HG03460 (cell line): Measurements from ENCODE around the gene FITM2.
"Not testable (repeated sequence)": the region's sequence is repeated elsewhere in the genome, so short reads cannot be mapped to it uniquely, and the experiment has no call there.

Experiments used
- ATAC-seq: cut with Tn5 transposase; IDR thresholded peaks from one replicate; pipeline ENCODE4 v1.9.1; 2021; ENCODE audit not compliant: unreplicated experiment

The FITM2 gene

GRCh38 chr20:44334306-44334705, 23.3 kb upstream of the FITM2 start:
- no peak for ATAC-seq

GRCh38 chr20:44331201-44331600, 20.2 kb upstream of the FITM2 start:
- no peak for ATAC-seq

- no peak for ATAC-seq
Measured at GRCh38 chr20:44328428-44328827, 17.4 kb upstream of the FITM2 start.

DNA sequence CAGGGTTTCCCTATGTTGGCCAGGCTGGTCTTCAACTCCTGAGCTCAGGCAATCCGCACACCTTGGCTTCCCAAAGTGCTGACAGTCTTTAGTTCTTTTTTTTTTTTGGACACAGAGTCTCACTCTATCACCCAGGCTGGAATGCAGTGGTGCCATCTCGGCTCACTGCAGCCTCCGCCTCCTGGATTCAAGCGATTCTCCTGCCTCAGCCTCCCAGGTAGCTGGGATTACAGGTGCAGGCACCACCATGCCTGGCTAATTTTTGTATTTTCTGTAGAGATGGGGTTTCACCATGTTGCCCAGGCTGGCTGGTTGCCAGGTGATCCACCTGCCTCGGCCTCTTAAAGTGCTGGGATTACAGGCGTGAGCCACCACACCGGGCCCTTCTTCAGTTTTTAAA, 16.7 kb upstream of the FITM2 start:
- not testable (repeated sequence) for ATAC-seq

DNA sequence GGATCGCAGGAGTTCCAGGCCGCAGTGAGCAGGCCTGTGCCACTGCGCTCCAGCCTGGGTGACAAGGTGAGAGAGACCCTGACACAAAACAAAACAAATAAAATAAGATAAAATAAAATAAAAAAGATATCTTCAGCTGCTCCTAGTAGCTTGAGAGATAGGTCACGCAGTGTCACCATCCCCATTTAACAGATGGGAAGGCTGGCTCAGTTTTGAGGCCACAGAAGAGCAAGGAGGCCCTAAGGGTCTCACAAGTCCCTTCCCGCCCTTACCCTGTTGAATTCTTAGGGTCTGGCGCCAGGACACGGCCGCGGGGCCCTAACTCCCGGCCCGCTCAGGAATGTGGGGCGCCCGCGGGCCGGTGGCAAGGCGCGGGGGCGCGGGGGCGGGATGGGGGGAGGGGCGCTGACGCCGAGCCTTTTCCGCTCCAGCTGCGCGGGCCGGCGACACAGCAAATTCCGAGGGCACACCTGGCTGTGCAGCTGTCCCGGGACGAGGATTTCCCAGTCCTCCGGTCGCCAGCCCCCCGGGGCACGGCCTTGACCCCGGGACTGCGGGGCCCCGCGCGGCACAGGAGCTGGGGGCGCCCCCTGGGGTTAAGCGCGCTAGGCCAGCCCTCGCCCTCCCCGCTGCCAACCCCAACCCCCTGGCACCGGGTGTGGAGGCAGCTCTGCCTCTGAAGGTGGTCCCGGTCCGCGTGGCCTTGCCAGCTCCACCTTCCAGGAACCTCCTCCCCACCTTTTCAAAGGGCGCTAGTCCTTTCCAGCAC, 15.6 kb upstream of the FITM2 start:
- ATAC-seq: no peak

GRCh38 chr20:44324343-44324742, 13.3 kb upstream of the FITM2 start:
- no peak for ATAC-seq

GRCh38 chr20:44319839-44320422, 8.9 kb upstream of the FITM2 start:
- ATAC-seq: no peak

GRCh38 chr20:44314870-44315269, 3.9 kb upstream of the FITM2 start:
- ATAC-seq: no peak

- peak; percentile 8 for ATAC-seq
Measured at GRCh38 chr20:44309763-44310663, 989 bp downstream of the FITM2 start.

- ATAC-seq: no peak
Measured at GRCh38 chr20:44306927-44307326, 4.1 kb downstream of the FITM2 start.

DNA sequence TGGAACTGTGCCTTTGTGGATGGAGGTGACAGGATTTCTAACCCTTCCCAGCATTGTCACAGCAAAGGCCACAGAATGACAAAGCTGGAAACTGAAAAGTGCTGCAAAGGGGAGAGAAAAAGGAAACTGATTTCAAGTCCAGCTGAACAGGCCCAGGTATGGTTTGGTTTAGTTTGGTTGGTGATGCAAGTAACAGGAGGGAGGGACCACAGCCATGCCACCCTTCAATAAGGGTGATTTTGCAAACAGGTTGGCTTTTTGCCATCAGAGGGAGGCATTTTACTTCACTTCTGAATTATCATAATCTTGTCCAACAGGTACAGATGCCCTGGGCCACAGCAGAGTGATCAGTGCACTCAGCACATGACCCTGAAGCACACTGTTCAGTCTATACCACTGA, 6.6 kb downstream of the FITM2 start:
- ATAC-seq: no peak

- no peak for ATAC-seq
Measured at GRCh38 chr20:44302736-44303135, 8.3 kb downstream of the FITM2 start.

DNA sequence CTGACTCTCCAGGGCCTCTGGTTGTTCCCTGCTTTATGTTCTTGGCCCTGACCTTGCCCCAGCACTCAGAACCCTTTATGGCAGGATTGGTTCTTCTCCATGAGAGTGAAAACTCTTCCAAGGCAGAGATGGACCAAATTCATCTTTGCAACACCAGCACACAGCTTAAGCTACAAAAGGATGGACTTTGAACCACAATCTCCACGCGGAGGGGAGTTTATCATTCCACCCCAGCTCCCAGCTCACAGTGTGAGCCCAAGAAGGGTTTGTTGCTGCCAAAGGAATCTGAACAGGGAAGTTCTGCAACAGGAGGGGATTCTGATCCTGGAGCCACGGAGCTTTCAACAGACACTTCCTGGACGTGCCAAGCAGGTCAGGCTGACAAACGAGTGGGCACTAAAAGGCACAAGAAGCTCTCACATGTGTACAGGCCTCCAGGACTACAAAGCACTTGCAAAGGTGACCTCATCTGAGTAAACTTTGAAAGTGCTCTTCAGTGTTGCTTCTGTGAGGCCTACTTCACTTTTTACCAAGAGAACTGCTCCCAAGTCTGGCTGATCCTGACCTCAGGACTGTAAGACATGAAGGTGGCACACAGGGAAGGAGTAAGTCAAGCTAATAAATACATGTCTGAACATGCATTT, 8.9 kb downstream of the FITM2 start:
- no peak for ATAC-seq

DNA sequence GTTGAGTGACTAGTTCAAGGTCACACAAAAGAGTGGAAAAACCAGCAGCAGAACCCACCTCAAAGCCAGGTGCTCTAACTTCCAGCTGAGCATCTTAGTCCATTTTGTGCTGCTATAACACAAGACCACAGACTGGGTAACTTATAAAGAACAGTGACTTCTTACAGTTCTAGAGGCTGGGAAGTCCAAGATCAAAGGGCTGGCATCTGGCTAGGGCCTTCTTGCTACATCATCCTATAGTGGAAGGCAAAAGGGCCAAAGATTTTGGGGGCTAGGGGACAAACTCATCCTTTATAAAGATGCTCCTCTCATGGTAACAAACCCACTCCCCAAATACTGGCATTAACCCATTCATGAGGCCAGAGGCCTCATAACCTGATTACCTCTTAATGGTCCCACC, 9.7 kb downstream of the FITM2 start:
- ATAC-seq: no peak

GRCh38 chr20:44299011-44299535, 11.9 kb downstream of the FITM2 start:
- ATAC-seq: not testable (repeated sequence)

- no peak for ATAC-seq
Measured at GRCh38 chr20:44297721-44298120, 13.3 kb downstream of the FITM2 start.

DNA sequence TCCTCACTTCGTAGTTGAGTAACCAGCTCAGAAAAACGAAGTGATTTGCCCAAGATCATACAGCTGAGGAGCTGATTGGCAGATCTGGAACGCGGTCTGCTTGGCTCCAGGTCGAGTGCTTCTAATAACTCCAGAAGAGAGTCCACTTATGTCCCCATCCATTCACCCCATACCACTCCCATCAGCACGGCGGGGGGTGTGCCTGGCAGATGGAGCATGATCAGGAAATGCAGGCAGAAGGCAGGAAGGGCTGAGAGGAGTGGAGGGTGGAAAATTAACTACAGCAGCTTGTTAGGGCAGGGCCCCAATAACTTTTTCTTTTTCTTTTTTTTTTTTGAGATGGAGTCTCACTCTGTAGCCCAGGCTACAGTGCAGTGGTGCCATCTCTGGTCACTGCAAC, 15.0 kb downstream of the FITM2 start:
- ATAC-seq: no peak

DNA sequence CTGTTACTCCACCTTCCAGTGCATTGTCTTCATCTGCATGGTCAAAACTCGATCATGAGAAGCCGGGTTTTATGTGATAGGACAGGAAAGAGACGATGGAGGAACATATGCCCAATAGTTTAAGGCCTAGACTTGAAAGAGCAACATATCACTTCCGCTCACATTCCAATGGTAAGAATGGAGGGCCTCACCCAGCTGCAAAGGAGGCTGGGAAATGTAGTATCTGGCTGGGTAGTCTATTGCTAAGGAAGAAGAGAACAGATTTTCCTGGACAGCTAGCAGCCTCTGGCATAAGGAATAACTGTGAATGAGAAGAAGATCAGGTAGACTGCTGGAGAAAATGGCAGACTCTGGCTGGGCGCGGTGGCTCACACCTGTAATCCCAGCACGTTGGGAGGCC, 19.2 kb downstream of the FITM2 start:
- no peak for ATAC-seq

- no peak for ATAC-seq
Measured at GRCh38 chr20:44288252-44288651, 22.8 kb downstream of the FITM2 start.

DNA sequence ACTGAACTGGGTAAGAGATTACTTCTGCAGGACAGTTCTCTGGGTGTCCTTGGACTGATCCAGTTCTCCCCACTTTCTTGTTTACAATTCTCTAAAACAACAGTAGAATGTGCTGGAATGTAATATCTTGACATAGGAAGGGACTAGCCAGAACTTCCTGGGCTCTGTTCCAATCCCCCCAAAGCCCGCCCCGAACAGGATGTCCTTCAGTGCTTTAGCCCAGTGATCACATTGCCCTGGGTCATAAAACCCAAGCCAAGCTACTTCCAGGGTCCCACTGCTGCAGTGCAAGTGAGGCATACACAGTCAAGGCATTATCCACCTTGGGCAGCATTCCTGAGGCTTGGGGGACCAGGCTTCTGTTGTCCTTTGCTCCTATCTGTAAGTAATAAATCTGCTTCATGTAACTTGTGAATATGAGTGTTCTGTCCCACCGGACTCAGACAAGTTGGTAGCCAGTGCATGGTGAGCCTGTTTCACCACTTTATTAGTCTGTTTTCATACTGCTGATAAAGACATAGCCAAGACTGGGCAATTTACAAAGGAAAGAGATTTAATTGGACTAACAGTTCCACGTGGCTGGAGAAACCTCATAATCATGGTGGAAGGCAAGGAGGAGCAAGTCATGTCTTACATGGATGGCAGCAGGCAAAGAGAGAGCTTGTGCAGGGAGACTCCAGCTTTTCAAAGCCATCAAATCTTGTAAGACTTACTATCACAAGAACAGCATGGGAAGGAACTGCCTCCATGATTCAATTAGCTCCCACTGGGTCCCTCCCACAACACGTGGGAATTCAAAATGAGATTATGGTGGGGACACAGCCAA, 23.5 kb downstream of the FITM2 start:
- ATAC-seq: no peak
